Loucy (cell line): Measurements from ENCODE around the gene GNAS-AS1.

Experiments
- EZH2phosphoT487 ChIP-seq: fragments of 200-600 bp; IDR thresholded peaks from 2 replicates; pipeline ENCODE4 v1.6.1; 2018; ENCODE audit warnings: antibody characterized with exemption, mild to moderate bottlenecking, moderate library complexity, borderline replicate concordance
- TF ChIP-seq, protein P1 (sequence below): fragments of 200-600 bp; sonication (generic); conservative IDR thresholded peaks from 2 replicates; pipeline ENCODE4 v1.5.1; 2014; ENCODE audit warnings: mild to moderate bottlenecking, antibody characterized with exemption, low read length

DNA sequence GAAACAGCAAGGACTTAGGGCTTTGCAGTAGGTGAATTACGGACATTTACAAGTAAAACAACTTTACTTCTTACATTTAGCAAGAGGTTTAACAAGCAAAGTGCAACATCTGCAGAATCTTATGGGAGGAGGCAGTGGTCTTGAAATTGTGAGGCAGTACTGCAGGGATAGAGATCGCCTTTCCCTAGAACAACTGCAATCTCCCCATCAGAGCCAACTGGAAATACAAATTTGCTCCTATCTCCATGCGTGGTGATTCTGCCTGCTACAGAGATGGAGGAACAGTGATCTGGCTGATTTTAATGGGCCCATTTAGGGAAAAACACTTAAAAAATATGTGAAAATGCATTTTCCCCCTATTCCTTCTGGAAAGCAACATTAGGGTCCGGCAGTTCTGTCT, 27.7 kb upstream of the GNAS-AS1 start:
- TF ChIP-seq, protein P1, sequence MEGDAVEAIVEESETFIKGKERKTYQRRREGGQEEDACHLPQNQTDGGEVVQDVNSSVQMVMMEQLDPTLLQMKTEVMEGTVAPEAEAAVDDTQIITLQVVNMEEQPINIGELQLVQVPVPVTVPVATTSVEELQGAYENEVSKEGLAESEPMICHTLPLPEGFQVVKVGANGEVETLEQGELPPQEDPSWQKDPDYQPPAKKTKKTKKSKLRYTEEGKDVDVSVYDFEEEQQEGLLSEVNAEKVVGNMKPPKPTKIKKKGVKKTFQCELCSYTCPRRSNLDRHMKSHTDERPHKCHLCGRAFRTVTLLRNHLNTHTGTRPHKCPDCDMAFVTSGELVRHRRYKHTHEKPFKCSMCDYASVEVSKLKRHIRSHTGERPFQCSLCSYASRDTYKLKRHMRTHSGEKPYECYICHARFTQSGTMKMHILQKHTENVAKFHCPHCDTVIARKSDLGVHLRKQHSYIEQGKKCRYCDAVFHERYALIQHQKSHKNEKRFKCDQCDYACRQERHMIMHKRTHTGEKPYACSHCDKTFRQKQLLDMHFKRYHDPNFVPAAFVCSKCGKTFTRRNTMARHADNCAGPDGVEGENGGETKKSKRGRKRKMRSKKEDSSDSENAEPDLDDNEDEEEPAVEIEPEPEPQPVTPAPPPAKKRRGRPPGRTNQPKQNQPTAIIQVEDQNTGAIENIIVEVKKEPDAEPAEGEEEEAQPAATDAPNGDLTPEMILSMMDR, result no peak
- TF ChIP-seq EZH2phosphoT487, result no peak
